SK-N-SH (cell line): ENCODE data around the gene NFIX. TPM values are rescaled to one million over a fixed set of nuclear protein-coding genes. Genes with fewer than 3 reads are reported as not detected.

Source experiments
- CTCF ChIA-PET: fragments of 300-600, 350-600 bp; formaldehyde crosslinking; extraction: SDS; loops from one replicate; lab custom pipeline; 2021; lab: Yijun Ruan, JAX
- POLR2A ChIA-PET: fragments of 350-600 bp; sonication (Branson Sonifier 250); formaldehyde crosslinking; extraction: SDS; loops from one replicate; lab custom pipeline; 2020; ENCODE audit warnings: antibody characterized with exemption, inconsistent platforms; lab: Yijun Ruan, JAX
- DNase-seq: peaks from one replicate; pipeline ENCODE4 v3.0.0; 2012
- H2AFZ ChIP-seq: fragments of 200-600 bp; sonication (generic); 2 replicates; pipeline ENCODE4 v1.8.1; 2016; ENCODE audit warnings: antibody characterized with exemption, mild to moderate bottlenecking, low read depth
- H3F3A ChIP-seq: fragments of 200-600 bp; sonication (generic); replicated peaks from 2 replicates; pipeline ENCODE3; 2016; ENCODE audit warnings: antibody characterized with exemption, mild to moderate bottlenecking; ENCODE audit not compliant: insufficient read depth
- H3K27ac ChIP-seq, 2 experiments: fragments of 200-500 bp in 1 of 2; fragments of 200-600 bp in 1 of 2; sonication (Bioruptor generic) in 1 of 2; sonication (generic), shearing (Covaris generic) in 1 of 2; 2 replicates each; pipeline versions ENCODE4 v1.5.1 to v1.6.1; 2014 to 2016; ENCODE audit warnings: low read depth in 2 of 2, inconsistent platforms in 1 of 2, low read length in 1 of 2, mild to moderate bottlenecking in 1 of 2, mixed read lengths in 1 of 2
- H3K27me3 ChIP-seq: fragments of 200-600 bp; sonication (generic), shearing (Covaris generic); 2 replicates; pipeline ENCODE4 v1.6.1; 2016; ENCODE audit warnings: mixed run types; ENCODE audit not compliant: insufficient read depth
- H3K36me3 ChIP-seq, 2 experiments: fragments of 200-500 bp in 1 of 2; fragments of 200-600 bp in 1 of 2; sonication (Bioruptor generic) in 1 of 2; sonication (generic) in 1 of 2; replicated peaks in 1 of 2; 2 replicates each; pipeline versions ENCODE3 to v1.5.1; 2014 to 2016; ENCODE audit warnings: low read length in 1 of 2, mild to moderate bottlenecking in 1 of 2; ENCODE audit not compliant: insufficient read depth in 2 of 2, control insufficient read depth in 1 of 2
- H3K4me1 ChIP-seq, 2 experiments: fragments of 200-500 bp in 1 of 2; fragments of 200-600 bp in 1 of 2; sonication (Bioruptor generic) in 1 of 2; sonication (generic), shearing (Covaris generic) in 1 of 2; 2 replicates each; pipeline versions ENCODE4 v1.5.1 to v1.6.1; 2014 to 2016; ENCODE audit warnings: low read depth in 1 of 2, low read length in 1 of 2, mixed run types in 1 of 2; ENCODE audit not compliant: insufficient read depth in 2 of 2, control insufficient read depth in 1 of 2
- H3K4me2 ChIP-seq: fragments of 200-600 bp; sonication (generic), shearing (Covaris generic); 2 replicates; pipeline ENCODE4 v1.6.1; 2017; ENCODE audit warnings: mixed run types
- H3K4me3 ChIP-seq, 2 experiments: fragments of 200-500 bp in 1 of 2; fragments of 200-600 bp in 1 of 2; sonication (Bioruptor generic) in 1 of 2; sonication (generic), shearing (Covaris generic) in 1 of 2; 2 replicates each; pipeline versions ENCODE4 v1.5.1 to v1.8.1; 2014 to 2016; ENCODE audit warnings: low read depth in 2 of 2, inconsistent platforms in 1 of 2, low read length in 1 of 2, mild to moderate bottlenecking in 1 of 2, mixed read lengths in 1 of 2, moderate library complexity in 1 of 2
- H3K79me2 ChIP-seq: fragments of 200-600 bp; sonication (generic); 2 replicates; pipeline ENCODE4 v1.8.1; 2017; ENCODE audit warnings: mild to moderate bottlenecking; ENCODE audit not compliant: insufficient read depth
- H3K9ac ChIP-seq: fragments of 200-600 bp; sonication (generic); 2 replicates; pipeline ENCODE4 v1.6.1; 2017; ENCODE audit warnings: mixed run types
- H3K9me2 ChIP-seq: fragments of 200-600 bp; sonication (generic); 2 replicates; pipeline ENCODE4 v1.6.1; 2017; ENCODE audit warnings: mixed run types
- H3K9me3 ChIP-seq: fragments of 200-600 bp; sonication (generic); 2 replicates; pipeline ENCODE4 v1.6.1; 2017; ENCODE audit warnings: mixed run types, mild to moderate bottlenecking, moderate library complexity
- H4K20me1 ChIP-seq: fragments of 200-600 bp; sonication (generic); 2 replicates; pipeline ENCODE4 v1.6.1; 2017; ENCODE audit warnings: mild to moderate bottlenecking, mixed run types; ENCODE audit not compliant: insufficient read depth
- EZH2phosphoT487 ChIP-seq: fragments of 200-600 bp; sonication (generic); IDR thresholded peaks from 2 replicates; pipeline ENCODE4 v1.6.1; 2017; ENCODE audit warnings: low read depth, mixed run types, mild to moderate bottlenecking, antibody characterized with exemption, moderate library complexity, borderline replicate concordance
- FOXM1 ChIP-seq: IDR thresholded peaks from 2 replicates; pipeline ENCODE4 v1.4.0; 2012; ENCODE audit warnings: low read depth, mild to moderate bottlenecking
- MXI1 ChIP-seq: IDR thresholded peaks from 2 replicates; pipeline ENCODE4 v1.6.1; 2012; ENCODE audit warnings: mild to moderate bottlenecking, low read depth, low read length, improper control_type of control experiment
- POLR2AphosphoS5 ChIP-seq: IDR thresholded peaks from 2 replicates; pipeline ENCODE4 v1.6.1; 2012; ENCODE audit warnings: low read depth, low read length
- RAD21 ChIP-seq: IDR thresholded peaks from 2 replicates; pipeline ENCODE4 v1.6.1; 2012; ENCODE audit warnings: mild to moderate bottlenecking, low read length
- REST ChIP-seq: IDR thresholded peaks from 2 replicates; pipeline ENCODE4 v1.6.1; 2012; ENCODE audit warnings: mild to moderate bottlenecking, low read depth, low read length, moderate library complexity
- TCF12 ChIP-seq: IDR thresholded peaks from 2 replicates; pipeline ENCODE4 v1.4.0; 2012
- WGBS: methylation state at CpG from one replicate; pipeline ENCODE4 v1.1.6; 2017; ENCODE audit warnings: low lambda C conversion rate; 5-methylcytosine and 5-hydroxymethylcytosine counted together
- polyA plus RNA-seq, 3 experiments: library from polyadenylated mRNA; depleted of rRNA; stranded (reverse); fragments of >200 nt; gene quantifications; 2 replicates each; pipeline ENCODE4 v1.2.3, GENCODE V29; 2012
- TF ChIP-seq, protein P1 (sequence below): IDR thresholded peaks from 2 replicates; pipeline ENCODE4 v1.4.0; 2012; ENCODE audit warnings: low read depth
- TF ChIP-seq, protein P2 (sequence below): fragments of 200-600 bp; sonication (generic); IDR thresholded peaks from 2 replicates; pipeline ENCODE4 v1.6.1; 2017; ENCODE audit warnings: antibody characterized with exemption, mild to moderate bottlenecking, moderate library complexity

Gene NFIX
- polyA plus RNA-seq, 1 of the 3 experiments (the other 2 are of a cell fraction) = 14.8 TPM

- TF ChIP-seq, protein P1, sequence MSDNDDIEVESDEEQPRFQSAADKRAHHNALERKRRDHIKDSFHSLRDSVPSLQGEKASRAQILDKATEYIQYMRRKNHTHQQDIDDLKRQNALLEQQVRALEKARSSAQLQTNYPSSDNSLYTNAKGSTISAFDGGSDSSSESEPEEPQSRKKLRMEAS = no peak
- no peak for TF ChIP-seq TCF12
- no peak for TF ChIP-seq EZH2phosphoT487
- TF ChIP-seq MXI1 = no peak
- no peak for TF ChIP-seq REST
- no peak for TF ChIP-seq FOXM1
- no peak for TF ChIP-seq POLR2AphosphoS5
- no peak for TF ChIP-seq RAD21
Measured at GRCh38 chr19:12993562-12993961, 1.7 kb upstream of the NFIX start (continued).

GRCh38 chr19:12995596-12996405, 526 bp downstream of the NFIX start:
- Histone ChIP-seq H3K4me1 (peaks cover 0 to 17% of the 10 kb centered on the region in 2 experiments; a peak in 1 of 4 replicates), H2AFZ (no peak overlapping the region), H3K79me2 (peaks cover 29% of the 10 kb centered on the region), H3K27me3 (no peaks in the 10 kb centered on the region), H3K4me2 (peak overlapping the region; percentile 92), H3K4me3 (peak overlapping the region; percentile 57 to 76), H3K36me3 (no peaks in the 10 kb centered on the region), H3K9me2 (no peaks in the 10 kb centered on the region), H4K20me1 (peaks cover 6% of the 10 kb centered on the region; the same call in 1 of the 2 replicates), H3K9ac (peak overlapping the region; percentile 61), H3F3A (peaks cover 6% of the 10 kb centered on the region), H3K27ac (no peak overlapping the region), H3K9me3 (no peaks in the 10 kb centered on the region)
- DNase-seq = peak; percentile 87
- WGBS = no CpG with 5 or more reads among the region's 129 CpGs
- TF ChIP-seq TCF12 (no peak), MXI1 (0 out of 2 replicates have a peak, but pooled peaks have one; percentile 39)
- TF ChIP-seq, protein P2, sequence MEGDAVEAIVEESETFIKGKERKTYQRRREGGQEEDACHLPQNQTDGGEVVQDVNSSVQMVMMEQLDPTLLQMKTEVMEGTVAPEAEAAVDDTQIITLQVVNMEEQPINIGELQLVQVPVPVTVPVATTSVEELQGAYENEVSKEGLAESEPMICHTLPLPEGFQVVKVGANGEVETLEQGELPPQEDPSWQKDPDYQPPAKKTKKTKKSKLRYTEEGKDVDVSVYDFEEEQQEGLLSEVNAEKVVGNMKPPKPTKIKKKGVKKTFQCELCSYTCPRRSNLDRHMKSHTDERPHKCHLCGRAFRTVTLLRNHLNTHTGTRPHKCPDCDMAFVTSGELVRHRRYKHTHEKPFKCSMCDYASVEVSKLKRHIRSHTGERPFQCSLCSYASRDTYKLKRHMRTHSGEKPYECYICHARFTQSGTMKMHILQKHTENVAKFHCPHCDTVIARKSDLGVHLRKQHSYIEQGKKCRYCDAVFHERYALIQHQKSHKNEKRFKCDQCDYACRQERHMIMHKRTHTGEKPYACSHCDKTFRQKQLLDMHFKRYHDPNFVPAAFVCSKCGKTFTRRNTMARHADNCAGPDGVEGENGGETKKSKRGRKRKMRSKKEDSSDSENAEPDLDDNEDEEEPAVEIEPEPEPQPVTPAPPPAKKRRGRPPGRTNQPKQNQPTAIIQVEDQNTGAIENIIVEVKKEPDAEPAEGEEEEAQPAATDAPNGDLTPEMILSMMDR = no peak
- TF ChIP-seq, protein P1 = peak; percentile 33; the same call in 1 of the 2 replicates
- CTCF ChIA-PET = interaction anchor here (1.3 to 2.1 kb wide), 3 partner anchors 12 to 65 kb away, joined by 4 to 9 read pairs (median 6); no protein-coding TSS in a partner anchor
- POLR2A ChIA-PET = interaction anchor here (0.9 kb wide), 1 partner anchor 65 kb away, joined by 3 read pairs; no protein-coding TSS in a partner anchor
